Inflammatory macrophage treated with lipopolysaccharide for 4 hours (primary cell): ENCODE data around the gene SLC38A11.
A peak's percentile ranks its signal among the peaks of the same experiment; 100 is the strongest.

Source experiments
- DNase-seq: peaks from one replicate; pipeline ENCODE4 v3.0.0-alpha.2; 2020

Gene SLC38A11

DNA sequence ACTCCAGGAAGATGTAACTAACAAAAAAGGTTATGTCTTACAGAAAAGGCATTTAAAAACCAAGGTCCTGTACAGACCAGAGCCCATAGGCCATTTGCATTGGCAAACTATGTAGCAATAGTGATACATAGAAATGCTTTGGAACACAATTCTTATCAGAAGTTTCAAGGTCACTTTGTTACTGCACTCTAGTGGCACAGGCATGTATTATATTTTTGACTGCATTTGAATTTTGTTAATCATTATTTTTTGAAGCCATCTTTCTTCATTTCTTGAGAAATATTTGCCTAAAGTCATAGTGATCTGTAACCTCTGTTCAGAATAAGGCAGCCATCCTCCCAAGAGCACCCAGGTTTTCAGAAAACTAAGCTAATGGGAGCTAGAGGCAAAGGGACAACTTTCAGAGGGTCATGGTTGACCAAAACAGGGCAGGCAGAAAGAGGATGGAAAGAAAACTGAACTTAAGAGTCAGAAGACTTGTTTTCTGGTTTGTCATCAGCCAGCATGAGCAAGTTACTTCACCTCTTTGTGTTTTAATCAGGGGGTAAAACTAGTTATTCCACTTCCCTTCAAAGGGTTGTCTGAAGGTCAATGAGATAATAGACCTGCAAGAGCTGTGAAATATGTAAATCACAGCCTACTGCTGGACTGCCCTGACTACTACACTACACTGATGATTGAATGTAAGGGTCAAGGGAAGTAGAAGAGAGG, 41.5 kb downstream of the SLC38A11 start:
- DNase-seq: peak; percentile 72

DNA sequence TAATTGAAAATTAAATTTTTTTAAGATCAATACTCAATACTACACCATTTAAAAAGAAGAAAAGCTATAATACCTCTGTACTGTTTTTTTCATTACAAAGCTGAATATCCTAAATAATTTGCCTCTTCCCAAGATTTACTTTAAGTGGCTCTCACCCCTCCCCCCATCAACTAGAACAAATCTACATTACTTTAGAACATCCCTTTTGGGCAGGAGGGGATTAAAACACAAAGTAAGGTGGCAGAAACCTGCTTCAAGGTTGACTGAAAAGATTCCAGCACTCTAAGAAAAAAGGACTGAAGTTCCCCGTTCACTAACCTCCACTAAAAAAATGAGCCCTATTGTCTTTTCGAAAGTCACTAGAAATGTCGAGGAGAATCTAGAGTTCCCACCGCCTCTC, 42.3 kb downstream of the SLC38A11 start:
- DNase-seq: no peak

DNA sequence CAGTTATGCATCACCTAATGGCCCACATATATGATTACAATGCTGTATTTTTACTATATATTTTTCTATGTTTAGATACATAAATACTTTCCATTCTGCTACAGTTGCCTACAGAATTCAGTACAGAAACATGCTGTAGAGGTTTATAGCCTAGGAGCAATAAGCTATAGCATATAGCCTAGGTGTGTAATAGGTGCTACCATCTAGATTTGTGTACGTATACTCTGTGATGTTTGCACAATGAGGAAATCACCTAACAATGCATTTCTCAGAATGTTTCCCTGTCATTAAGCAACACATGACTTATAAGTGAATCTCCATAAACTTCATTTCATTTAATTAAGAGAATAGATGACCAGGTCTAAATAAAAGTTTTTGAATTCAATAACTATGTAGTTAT, 43.5 kb downstream of the SLC38A11 start:
- DNase-seq: no peak

DNA sequence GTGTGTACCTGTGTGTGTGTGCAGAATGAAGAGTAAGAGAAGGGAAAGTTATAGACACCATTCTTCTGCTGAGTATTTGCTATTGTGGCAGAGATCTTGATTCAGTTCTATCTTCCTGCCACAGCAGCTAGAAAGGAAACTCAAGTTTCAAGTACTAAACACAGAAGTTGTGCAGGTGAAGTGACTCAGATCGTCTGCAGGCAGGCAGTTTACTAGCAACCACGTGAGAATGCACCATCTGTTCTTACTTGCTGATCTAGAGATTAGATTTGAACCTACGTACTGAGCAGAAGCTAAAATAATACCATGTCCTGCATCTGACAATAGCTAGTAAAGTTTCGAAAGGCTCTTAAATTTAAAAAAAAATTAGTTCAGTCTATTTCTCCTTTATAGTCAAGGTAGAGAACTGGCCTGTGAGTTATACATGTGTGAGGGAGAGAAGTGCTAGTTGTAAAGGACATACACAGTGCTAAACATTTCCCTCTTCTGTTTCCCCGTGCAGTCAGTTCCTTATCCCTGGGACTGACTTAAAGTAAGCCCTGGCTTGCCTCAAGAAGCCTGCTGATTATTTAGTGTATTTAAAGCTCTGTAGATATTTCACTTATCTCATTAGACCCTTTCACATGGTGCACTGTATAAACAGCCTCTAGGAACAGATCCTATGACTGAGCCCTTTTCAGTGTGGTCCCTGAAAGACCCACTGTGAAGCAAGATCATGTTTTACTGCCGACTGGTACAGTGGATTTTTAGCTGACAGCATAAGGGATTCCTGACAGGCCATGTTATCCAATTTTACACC, 45.0 kb downstream of the SLC38A11 start:
- peak; percentile 1 for DNase-seq

DNA sequence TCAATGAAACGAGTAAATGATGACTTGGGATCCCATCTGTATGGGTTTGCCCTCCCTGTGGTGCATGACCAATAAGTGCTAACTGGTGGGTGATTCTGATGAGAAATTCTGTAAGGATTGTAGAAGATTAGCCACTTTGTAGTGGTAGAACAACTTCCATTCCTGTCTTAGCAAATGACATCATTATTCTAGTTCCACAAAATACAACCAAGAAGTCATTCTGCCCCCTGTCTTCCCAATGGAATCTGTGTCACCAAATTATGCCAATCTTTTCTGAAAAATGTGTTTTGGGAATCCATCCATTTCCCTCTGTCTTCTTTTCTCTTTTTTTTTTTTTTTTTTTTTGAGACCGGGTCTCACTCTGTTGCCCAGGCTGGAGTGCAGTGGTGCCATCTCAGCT, 48.4 kb downstream of the SLC38A11 start:
- DNase-seq: no peak

DNA sequence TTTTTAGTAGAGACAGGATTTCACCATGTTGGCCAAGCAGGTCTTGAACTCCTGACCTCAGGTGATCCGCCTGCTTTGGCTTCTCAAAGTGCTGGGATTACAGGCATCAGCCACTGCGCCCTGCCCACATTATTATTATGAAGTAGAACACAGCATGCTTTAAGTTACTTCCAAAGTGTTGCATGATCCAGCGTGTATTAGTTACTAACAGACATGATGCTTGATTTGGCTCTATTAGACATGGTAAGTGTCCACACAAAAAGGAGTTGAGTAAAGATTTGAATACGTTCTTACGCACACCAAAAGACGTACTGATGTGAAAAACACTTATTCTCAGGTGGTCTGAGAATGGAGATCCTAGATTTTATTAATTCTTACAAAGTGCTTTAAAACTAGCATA, 50.0 kb downstream of the SLC38A11 start:
- no peak for DNase-seq

DNA sequence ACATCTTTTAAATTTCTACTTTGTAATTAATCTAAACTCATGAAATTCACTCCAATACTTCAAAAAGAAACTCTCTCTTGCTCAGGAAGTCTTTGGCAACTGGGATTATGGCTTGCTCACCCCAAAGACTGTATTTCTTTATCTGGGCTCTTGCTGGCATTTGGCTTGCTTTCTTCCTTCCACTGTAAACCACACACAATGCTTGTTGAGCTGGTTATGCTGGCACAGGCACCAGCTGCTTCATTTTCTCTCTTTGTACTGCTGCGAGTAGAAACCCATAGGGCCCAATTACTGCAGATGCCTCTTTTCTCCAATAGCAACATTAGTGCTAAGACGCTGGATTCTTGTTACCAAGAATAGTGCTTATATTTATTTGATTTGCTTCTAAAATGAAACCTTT, 51.4 kb downstream of the SLC38A11 start:
- DNase-seq: no peak

DNA sequence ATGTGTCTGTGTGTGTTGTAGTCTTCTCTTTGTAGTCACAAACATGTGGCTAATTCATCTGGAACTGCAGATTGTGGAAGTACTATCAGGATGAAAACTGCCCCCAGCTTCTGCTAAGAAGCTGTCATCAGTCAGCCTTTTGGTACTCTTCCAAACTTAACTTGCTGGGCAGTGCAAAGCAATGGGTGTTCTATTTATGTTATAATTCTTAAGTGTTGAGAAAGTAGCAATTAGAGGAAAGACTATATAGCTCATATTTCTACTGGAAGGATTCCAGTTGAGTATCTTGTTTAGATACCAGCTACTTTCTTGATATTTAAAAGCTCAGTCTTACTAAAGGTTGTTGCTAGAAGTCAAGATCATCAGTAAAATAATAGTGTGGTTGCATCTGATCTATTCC, 52.1 kb downstream of the SLC38A11 start:
- DNase-seq: peak; percentile 1

DNA sequence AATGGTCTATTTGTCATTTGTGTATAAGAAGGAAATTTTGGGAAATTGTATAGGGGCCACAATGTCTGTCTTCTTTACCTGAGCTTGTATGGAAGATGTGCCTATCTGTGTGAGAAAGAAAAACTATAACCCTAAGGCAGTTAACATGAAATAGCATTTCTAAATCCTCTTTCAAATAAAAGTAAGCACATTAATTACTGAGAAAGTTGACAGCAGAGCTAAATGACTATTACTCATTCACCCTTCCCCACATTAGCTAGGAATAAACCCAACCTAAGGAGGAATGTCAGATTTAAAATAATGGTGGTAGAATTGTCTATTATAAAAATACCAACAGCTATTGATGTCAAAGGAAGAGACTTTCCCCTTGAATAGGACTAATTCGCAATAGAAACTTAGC, 56.2 kb downstream of the SLC38A11 start:
- no peak for DNase-seq

DNA sequence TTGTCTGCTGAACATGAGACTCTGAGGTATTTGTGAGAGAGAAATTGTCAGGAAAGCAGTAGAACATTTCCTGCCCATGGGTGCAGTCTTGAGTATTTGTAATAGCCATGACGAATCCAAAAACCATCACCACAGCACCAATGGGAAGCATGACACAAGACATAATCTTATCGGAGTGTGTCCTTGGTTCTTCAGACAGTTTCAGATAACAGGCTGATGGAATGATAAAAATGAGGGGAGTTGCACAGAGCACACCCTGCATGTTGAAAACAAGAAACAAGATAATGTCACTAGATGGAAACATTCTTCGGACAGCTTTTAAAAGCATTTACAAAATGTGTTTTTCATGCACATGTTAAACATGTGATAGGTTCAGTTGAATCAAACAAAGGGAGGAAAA, 56.9 kb downstream of the SLC38A11 start:
- no peak for DNase-seq

DNA sequence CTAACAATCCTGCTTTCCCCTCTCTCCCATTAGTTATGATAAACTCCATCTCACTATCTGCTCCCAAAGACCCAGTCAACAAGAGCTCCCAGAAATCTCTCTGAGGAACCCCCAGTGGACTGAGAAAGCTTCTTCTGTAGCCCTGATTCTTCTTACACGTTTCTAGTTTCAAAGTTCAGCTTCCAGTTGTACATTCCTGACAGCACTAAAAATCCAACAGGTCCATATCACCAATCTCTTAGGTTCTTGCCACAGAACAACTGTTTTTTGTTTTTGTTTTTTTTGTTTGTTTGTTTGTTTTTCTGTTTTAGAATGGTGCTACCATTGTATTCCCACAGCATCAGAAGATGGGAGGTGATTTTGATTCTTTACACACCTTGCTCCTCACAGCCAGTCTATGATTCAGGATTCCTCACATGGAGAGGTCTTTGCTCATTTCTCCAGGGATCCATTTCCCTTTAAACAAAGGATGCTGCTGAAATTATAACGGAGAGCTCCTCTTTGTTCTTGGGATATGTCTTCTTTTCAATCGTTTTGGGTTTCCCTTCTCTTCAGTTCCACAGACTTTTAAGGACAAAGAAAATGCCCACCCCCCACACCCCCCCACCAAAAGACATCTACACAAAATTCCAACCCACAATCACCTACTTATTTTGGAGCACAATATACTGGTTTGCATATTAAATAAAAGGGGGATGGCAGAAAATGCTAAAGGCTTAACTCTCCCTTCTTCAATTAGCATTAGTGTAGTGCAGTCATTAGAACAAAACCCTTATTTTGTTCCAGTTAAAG, 57.7 kb downstream of the SLC38A11 start:
- no peak for DNase-seq

DNA sequence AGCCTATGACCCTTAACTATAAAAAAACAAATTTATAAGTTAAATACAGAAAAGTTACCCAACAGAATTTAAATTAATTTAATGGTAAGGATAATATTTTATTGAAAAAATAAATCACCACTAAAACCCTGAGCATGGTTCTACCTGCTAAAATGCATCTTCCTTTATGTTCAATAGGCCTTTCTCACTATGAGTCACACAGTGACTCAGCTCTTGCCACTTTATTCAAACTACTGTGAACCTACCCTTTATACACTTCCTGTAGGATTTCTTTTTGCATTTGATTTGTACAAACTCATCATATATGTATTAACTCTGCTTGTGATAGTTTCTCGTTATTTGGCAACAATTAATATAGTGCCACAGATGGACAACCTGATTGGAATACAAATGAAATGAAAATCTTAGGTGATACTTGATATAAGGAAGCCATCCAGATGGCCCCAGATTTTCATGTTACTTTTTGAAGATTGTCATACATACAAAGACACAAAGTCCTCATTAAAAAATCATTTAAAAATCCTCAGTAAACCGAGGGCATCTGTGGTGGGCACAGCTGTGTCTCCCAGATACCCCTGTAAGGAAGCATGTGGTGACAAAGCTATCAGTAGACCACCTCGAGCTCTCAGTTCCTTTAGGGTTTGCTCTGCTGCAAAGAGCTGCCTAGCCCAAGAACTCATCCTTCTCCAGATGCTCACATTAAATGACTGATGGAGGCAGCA, 58.5 kb downstream of the SLC38A11 start:
- DNase-seq: peak; percentile 60

DNA sequence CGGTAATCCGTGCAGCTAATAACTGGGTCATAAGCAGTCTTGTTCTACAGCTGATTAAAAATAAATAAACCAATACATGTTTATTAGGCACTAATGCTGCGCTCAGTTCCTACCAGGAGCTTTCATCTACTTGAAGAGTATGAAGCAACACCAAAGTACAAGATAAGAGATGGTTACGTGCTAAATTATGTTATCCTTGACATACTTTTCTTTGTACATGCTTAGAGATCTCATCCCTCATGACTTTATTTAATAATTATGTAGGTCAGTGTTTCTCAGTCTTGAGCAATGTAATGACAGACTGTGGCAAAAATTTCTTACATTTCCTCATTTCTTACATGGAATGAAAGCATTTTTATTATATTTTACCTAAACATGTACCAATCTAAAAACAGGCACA, 59.1 kb downstream of the SLC38A11 start:
- DNase-seq: peak; percentile 15

DNA sequence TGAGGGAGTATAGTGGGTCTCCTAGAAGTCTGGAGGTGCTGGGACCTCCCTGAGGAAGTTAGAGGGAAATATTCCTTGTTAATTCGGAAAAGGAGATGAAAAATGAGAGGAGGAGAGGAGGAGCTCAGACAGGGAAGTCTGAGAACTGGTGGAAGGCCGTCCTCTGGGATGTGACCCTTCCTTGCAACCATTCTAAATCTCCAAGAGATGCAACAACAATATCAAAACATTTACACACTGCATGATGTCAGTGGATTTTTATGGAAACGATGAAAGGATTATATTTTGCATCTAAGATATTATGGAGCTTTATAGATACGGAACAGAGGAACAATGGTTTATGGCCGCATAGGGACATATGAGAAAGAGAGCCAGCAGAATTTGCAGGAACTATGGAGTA, 63.9 kb downstream of the SLC38A11 start:
- no peak for DNase-seq

DNA sequence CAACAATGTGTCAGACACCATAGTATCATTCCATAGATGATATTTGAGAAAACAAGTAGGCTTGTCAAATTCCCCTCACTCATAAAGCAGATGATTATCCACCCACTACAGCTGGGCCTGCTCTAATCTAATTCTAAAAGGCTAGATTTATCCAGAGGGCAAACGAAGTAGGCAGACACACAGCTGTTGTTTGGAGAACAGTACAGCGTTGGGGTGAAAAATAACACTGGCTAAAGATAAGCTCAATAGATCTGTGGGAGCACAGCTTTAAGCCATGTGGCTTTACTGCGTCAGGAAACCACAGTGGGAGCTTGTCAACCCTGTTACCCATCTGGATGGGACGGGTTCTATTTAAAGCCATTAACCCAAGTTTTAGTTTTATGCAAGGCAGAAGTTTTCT, 64.8 kb downstream of the SLC38A11 start:
- DNase-seq: no peak

DNA sequence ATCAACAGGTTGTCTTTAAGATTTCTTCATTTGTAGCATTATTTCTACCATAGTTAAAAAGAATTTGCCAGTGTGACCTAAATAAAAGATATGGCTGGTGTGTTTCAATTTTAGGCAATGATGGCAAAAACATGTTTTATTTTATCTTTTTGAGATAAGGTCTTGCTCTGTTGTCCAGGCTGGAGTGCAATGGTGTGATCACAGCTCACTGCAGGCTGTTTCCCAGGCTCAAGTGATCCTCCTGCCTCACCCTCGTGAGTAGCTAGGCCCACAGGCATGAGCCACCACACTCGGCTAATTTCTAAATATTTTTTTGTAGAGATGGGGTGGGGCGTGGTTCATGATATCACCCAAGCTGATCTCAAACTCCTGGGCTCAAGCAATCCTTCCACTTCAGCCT, 66.7 kb downstream of the SLC38A11 start:
- no peak for DNase-seq

DNA sequence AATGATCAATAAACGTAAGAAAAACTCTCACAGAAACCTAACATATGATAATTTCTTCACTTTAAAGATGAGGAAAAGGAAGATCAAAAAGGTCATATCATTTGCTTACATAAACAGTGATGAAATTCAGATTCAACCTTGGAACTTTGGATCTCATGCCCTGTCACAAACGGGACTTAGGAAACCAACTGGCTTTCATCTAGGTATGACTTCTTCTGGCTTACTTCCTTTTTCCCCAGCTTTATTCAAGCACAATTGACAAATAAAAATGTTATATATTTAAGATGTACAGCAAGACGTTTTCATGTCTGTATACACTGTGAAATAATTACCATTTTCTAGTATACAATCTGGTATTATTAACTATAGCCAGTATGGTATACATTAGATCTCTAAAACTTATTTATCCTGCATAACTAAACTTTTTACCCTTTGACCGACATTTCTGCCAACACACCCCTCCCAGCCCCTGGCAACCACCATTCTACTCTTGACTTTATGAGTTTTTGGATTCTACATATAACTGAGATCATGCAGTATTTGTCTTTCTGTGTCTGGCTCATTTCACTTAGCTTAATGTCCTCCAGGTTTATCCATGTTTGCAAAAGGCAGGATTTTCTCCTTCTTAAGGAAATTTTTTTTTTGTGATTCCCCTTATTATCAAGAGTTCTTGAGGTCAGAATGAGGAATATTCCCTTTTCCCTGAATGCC, 67.7 kb downstream of the SLC38A11 start:
- no peak for DNase-seq

DNA sequence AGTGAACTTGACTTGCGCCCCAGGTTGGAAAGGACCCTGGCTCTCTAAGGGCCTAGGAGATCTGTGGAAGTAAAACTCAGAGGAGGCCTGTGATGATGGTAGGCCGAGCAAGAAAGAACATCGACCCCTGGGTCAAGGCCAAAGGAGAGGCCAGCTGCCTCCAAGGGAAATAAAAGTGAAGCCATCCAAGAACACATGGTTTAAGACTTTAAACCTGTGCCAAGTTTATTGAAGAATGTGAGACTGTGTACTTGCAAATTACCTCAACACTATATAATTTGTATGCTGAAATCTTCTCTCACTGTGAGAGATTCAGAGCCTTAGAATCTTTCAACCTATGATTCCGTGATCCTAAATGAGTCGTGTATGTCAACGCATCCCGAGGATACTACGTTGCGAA, 73.0 kb downstream of the SLC38A11 start:
- no peak for DNase-seq

DNA sequence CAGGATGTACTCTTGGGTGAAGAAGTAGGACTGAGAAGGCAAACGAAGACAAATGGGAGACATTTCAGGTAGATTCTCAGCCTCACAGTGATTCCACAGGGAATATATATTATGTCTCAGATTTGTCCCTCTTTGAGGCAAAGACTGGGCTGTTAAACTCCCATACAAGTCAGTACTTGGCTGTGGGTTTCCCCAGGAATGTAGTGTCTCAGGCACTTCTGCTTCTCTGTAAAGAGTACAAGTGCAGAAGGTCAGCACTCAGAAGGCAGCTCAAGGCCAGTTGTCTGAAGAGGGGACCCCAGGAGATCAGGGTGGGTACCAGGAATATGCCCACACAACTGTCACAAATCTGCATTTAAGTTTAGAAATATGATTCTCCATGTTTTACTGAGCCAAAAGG, 73.8 kb downstream of the SLC38A11 start:
- no peak for DNase-seq

DNA sequence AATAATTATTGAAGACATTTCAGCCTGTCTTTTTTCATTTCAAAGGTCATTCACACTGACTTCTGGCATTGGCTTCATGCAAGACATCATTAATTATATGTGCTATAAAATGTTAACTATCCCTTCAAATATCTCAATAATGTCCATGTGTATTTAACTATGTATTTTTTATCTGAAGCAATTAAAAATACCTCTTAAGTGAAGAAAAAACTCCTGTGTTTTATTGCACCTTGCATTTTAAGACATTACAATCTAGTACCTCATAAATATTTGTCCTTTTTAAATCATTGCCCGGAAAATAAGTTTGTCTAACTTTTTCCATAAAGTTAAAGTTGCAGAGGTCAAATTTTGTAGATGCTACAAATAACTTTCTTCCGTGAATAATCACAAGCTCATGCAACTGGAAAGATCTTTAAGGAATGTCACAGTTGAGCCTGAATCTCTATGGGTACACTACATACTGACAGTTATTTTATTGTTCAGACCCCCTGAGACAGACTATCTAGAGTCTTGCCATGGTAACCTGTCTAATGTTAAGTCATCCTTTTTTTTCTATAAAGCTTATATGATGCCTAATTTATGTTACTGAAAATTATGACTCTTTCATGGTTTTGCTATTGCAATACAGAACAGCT, 75.3 kb downstream of the SLC38A11 start:
- no peak for DNase-seq

DNA sequence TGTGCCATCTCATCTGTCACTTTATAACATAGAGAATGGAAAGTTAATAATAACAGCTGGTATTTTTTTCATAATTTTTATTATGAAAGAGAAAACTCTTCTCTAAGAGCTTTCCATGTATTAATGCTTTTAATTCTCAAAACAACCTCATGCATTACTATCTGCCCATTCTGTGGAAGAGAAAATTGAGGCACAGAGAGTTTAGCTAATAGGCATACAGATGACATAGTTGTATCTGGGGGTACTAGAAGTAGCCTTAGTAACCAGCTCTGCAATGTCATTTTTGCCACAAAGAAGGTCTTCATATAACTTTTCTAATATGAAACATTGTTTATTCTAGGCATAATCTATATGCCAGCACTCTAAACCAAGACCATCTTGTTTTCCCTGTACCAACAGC, 77.4 kb downstream of the SLC38A11 start:
- no peak for DNase-seq

DNA sequence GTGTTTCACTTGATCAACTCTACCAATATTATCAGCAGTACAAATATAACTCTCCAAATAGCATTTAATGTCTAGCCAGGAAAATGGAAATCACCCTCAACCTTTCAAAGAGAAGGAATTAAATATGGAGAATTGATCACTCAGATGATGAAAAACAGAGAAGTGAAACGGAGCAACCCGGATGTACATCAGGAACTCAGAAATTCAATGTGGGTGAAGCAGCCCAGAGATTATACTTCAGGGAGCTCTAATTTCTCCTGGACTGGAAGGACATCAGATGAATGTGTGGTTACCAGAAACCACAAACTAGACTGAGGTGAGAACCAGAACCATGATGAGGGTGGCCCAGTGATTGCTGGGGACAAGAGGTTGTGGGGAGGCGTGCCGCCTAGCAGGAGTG, 78.2 kb downstream of the SLC38A11 start:
- DNase-seq: peak; percentile 11
